Activated T-cell treated with anti-CD3 and anti-CD28 coated beads, Interleukin-2, amount 50 U/mL, for 48 hours (primary cell): ENCODE results near the gene CDH24.

Experiments used
- DNase-seq, 2 experiments: peaks; one replicate each; pipeline ENCODE4 v3.0.0-alpha.2; 2020

The CDH24 gene, protein sequence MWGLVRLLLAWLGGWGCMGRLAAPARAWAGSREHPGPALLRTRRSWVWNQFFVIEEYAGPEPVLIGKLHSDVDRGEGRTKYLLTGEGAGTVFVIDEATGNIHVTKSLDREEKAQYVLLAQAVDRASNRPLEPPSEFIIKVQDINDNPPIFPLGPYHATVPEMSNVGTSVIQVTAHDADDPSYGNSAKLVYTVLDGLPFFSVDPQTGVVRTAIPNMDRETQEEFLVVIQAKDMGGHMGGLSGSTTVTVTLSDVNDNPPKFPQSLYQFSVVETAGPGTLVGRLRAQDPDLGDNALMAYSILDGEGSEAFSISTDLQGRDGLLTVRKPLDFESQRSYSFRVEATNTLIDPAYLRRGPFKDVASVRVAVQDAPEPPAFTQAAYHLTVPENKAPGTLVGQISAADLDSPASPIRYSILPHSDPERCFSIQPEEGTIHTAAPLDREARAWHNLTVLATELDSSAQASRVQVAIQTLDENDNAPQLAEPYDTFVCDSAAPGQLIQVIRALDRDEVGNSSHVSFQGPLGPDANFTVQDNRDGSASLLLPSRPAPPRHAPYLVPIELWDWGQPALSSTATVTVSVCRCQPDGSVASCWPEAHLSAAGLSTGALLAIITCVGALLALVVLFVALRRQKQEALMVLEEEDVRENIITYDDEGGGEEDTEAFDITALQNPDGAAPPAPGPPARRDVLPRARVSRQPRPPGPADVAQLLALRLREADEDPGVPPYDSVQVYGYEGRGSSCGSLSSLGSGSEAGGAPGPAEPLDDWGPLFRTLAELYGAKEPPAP

DNA sequence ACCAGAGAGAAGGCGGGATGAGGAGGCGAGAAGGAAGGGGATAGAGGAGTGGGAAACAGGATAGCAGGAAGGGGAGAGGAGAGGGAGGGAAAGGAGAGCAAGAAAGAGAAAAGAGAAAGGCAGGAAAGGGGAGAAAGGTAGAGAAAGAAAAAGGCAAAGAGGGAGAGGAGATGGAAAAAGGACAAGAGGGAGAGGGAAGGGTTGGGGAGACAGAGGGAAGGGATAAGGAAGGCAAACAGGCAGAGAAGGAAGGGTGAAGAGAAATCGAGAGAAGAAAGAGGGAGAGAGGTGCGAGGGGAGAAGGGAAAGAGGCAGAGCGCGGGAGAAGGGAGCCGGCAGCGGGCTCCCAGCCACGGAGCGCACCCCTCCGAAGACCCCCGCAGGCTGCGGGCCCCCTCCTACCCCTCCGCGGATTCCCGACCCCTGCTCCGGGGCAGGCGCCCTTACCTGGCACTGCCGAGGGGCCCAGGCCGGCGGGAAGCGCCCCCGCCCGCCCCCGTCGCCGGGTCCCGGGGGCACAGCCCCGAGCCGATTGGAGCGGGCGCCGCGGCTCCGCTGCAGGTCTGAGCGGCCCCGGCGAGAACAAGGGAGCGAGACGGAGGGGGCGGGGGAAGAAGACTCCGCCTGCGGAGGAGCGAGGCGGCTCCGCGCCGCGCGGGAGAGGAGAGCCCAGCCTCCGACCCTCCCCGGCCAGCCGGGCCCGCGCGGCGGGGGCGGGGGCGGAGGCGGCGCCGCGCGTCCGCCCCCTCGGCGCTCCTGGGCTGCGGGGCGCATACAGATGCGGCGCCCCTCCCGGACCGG, at the start of gene CDH24:
Gene CDH24, minus strand, starts transcription at position 565 of the 801 bp plus-strand sequence. CDS start 1,787 bp downstream, outside the sequence.
- DNase-seq: peak; percentile 76 to 81

- no peak for DNase-seq
Observed at GRCh38 chr14:23106747-23107045, 49.4 kb upstream of the CDH24 start.

GRCh38 chr14:23105348-23105824, 48.1 kb upstream of the CDH24 start:
- DNase-seq: no peak

DNA sequence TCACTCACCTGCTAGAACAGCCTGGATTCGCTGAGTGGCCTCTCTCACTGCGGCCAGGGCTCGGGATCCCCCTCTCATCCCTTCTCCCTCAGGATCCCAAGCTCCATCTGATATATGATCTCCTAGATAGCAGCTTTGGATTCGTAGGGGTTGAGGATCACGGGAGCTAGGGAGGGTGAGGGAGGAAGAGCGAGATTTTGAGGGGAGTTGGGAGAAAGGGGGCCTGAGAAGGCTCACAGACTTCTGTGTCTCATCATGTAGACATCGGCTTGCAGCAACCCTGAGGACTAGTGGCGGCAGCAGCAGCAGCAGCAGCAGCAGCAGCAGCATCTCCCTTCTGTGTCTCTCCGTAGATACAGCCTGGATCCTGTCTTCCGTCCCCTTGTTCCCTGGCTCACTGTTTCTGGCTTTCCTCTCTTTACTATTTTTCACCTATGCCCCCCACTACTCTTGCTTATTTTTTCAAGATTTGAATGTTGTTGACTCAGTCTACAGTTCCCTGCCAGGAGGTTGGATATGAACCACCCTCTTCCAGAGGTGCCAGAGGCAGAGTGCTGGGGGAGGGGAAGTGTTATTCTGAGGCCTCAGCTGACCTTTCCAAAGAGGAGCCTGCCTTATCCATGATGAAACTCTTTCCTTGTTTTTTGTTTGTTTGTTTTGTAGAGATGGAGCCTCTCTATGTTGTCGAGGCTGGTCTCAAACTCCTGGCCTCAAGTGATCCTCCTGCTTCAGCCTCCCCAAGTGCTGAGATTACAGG, 47.4 kb upstream of the CDH24 start, which contains the start of gene CIROP:
Gene CIROP, minus strand, starts transcription at position 399 of the 757 bp plus-strand sequence. Its CDS starts 69 bp downstream, at position 330.
- DNase-seq: no peak

- no peak for DNase-seq
Observed at GRCh38 chr14:23104070-23104590, 46.8 kb upstream of the CDH24 start.

GRCh38 chr14:23103581-23103980, 46.3 kb upstream of the CDH24 start:
- no peak for DNase-seq

DNA sequence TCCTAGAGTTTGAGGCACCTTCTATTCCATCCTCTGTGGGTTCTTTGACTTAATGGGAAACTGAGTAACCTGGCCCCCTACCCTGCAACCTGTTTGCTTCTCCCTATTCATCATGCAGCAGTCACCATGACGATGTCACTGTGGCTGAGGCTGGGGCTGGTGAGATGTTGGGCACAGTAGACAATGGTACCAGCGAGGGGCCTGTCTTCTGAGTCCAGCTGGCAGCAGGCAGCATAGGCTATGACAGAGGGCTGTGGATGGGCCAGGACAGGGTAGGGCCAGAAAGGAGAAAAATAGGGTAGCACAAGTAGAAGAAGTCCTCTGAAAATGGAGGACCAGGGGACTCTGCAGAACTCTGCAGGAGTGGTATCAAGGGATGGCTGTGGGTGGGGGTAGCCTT, 45.5 kb upstream of the CDH24 start:
- DNase-seq: no peak

DNA sequence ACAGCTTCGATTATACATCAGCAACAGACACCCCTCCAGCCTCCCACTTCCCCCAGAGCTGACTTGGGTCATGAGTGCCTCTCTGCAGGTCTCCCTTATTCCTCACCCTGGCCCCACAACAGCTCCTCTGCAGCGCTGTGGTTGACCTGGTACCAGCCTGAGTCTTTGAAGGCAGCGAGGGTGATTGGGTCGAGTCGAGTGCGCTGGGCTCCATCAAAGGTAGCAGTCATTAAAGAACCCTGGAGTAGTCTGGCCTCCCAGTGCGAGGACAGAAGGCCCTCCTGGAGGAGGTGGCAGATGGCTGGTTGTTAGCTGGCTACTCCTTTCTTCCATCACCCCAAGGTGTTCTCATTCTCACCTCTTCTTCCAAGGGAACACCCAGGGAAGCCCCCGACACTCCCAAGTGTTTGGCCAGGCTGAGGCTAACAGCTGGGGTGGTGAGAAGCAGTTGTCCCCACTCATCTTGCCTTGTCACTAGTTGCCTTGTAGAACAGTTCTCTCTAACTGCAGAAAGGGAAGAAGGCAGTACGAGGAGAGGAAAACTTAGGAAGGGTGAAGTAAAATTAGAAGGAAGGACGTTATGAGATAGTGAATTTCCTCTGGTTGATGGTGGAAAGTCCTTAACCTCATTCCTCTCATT, 44.8 kb upstream of the CDH24 start:
- no peak for DNase-seq

GRCh38 chr14:23101213-23101970, 44.1 kb upstream of the CDH24 start:
- DNase-seq: no peak

DNA sequence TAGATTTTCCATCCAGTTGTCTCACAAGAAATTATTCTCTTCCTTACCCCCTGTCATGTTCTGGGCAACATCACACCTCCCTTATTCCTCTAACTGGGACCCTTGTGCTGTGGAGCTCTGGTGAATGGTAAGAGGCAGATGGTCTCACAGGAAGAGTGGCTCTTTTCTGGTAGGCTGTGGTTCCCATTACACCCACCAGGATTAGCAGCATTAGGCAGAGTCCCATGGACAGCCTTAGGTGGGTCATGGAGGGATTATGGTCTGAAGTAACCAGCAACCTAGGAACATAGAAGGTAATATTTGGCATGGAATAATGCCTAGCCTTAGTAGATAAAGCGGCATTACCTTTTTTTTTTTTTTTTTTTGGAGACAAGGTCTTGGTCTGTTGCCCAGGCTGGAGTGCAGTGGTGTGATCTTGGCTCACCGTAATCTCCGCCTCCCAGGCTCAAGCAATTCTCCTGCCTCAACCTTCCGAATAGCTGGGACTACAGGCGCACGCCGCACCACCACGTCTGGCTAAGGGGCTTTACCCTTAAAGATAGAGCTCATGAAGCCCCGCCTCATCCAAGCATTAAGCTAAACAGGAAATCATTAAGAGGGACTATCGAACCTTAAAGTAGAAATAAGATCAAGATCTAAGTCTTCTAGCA, 42.0 kb upstream of the CDH24 start:
- DNase-seq: no peak

GRCh38 chr14:23097786-23098185, 40.5 kb upstream of the CDH24 start:
- DNase-seq: no peak

GRCh38 chr14:23095196-23096108, 38.1 kb upstream of the CDH24 start, which contains the start of gene C14orf119:
C14orf119 (plus strand) TSS chr14:23095505; CDS start chr14:23097659, 2,154 bp downstream.
- DNase-seq: no peak

DNA sequence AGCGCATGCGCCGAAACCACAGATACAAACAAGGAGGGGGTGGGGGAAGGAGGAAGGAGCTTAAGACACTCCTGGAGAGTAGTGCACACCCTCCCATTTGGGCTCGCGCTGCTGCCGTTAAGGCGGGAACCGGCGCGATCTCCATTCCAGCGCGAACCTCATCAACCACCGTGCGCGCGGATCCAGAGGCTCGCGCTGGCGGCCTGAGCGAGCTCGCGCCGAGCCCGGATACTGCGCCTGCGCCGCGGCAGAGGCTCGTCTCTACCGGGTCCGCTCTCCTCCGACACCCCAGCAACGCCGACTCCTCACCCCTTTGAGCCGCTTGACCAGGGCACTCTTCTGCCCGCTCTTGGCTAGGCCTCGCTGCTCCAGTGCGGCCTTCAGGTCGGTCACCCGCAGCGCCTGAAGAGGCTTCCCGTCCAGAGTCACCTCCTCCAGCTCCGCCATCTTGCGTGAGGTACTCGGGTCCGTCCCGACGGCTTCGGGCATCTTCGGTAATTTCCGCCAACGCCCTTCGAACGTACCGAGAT, 37.4 kb upstream of the CDH24 start, which contains the start of gene ACIN1:
Gene ACIN1, minus strand, starts transcription at position 471 of the 530 bp plus-strand sequence. Its CDS starts 24 bp downstream, at position 447.
- DNase-seq: peak; percentile 99 to 100

- no peak for DNase-seq
Observed at GRCh38 chr14:23093991-23094665, 36.8 kb upstream of the CDH24 start.

- no peak for DNase-seq
Observed at GRCh38 chr14:23093526-23093925, 36.2 kb upstream of the CDH24 start.

- no peak for DNase-seq
Observed at GRCh38 chr14:23093104-23093503, 35.8 kb upstream of the CDH24 start.

GRCh38 chr14:23091294-23092225, 34.2 kb upstream of the CDH24 start:
- no peak for DNase-seq
